A549 (cell line): ENCODE measurements around the gene INO80. TPM values are rescaled to one million over a fixed set of nuclear protein-coding genes. Genes with fewer than 3 reads are reported as not detected.
"Not testable (repeated sequence)": the region's sequence is repeated elsewhere in the genome, so short reads cannot be mapped to it uniquely, and the experiment has no call there.

Experiments
- ATAC-seq, 2 experiments: fragments of 200-7000 bp in 1 of 2; fragments of >200 bp in 1 of 2; cut with Nextera tagmentation in 1 of 2; cut with Tn5 transposase in 1 of 2; 3 replicates each; pipeline versions ENCODE4 v1.8.0 to v1.9.1; 2018 to 2020; ENCODE audit warnings: mild to moderate bottlenecking in 1 of 2, moderate library complexity in 1 of 2
- CTCF ChIA-PET: fragments of 300-600 bp; sonication (Branson Sonifier 250); formaldehyde crosslinking; extraction: SDS; loops from one replicate; lab custom pipeline; 2021; ENCODE audit warnings: antibody characterized with exemption, inconsistent platforms; lab: Yijun Ruan, JAX
- POLR2A ChIA-PET: fragments of 350-600 bp; formaldehyde crosslinking; extraction: SDS; loops from one replicate; lab custom pipeline; 2021; ENCODE audit warnings: antibody characterized with exemption, inconsistent platforms; lab: Yijun Ruan, JAX
- DNase-seq, 2 experiments: peaks; one replicate each; pipeline versions ENCODE4 v3.0.0 to v3.0.0-alpha.2; 2011 to 2016; ENCODE audit warnings: low read depth in 1 of 2, low spot score in 1 of 2
- FAIRE-seq: peaks from 2 replicates; lab custom pipeline; 2011; peaks lifted over from hg19 to GRCh38; lab: Jason Lieb, UNC
- H3K27ac ChIP-seq, 2 experiments: fragments of >200 bp; sonication (Bioruptor Twin); formaldehyde crosslinking; 3 replicates each; pipeline ENCODE4 v1.5.1; 2016 to 2017
- H3K4me1 ChIP-seq: fragments of >200 bp; sonication (Bioruptor Twin); formaldehyde crosslinking; 3 replicates; pipeline ENCODE4 v1.6.1; 2016
- H3K4me2 ChIP-seq: fragments of >200 bp; sonication (Bioruptor Twin); formaldehyde crosslinking; 3 replicates; pipeline ENCODE4 v1.6.1; 2016
- H3K4me3 ChIP-seq: fragments of >200 bp; sonication (Bioruptor Twin); formaldehyde crosslinking; 3 replicates; pipeline ENCODE4 v1.5.1; 2016
- H3K9me3 ChIP-seq: fragments of >200 bp; sonication (Bioruptor Twin); formaldehyde crosslinking; 3 replicates; pipeline ENCODE4 v1.6.1; 2016
- BHLHE40 ChIP-seq: IDR thresholded peaks from 2 replicates; pipeline ENCODE4 v1.6.1; 2012; ENCODE audit warnings: low read depth, low read length, inconsistent platforms
- CHD4 ChIP-seq: fragments of 200-600 bp; sonication (generic); IDR thresholded peaks from 2 replicates; pipeline ENCODE4 v1.6.1; 2016; ENCODE audit warnings: antibody characterized with exemption, mild to moderate bottlenecking, borderline replicate concordance
- FOSB ChIP-seq: fragments of 250-450 bp; sonication (Bioruptor Pico); IDR thresholded peaks from 2 replicates; pipeline ENCODE4 v1.5.0; 2020; ENCODE audit warnings: mild to moderate bottlenecking, moderate library complexity
- FOXS1 ChIP-seq: fragments of 250-450 bp; sonication (Bioruptor Pico); IDR thresholded peaks from 2 replicates; pipeline ENCODE4 v1.5.0; 2020; ENCODE audit warnings: mild to moderate bottlenecking, moderate library complexity
- HDAC2 ChIP-seq: fragments of 200-600 bp; sonication (generic); IDR thresholded peaks from 2 replicates; pipeline ENCODE4 v1.6.1; 2016
- HOXA7 ChIP-seq: fragments of 250-450 bp; sonication (Bioruptor Pico); IDR thresholded peaks from 2 replicates; pipeline ENCODE4 v1.5.0; 2020; ENCODE audit warnings: mild to moderate bottlenecking, moderate library complexity
- HOXB13 ChIP-seq: fragments of 250-450 bp; sonication (Bioruptor Pico); IDR thresholded peaks from 2 replicates; pipeline ENCODE4 v1.5.0; 2020; ENCODE audit warnings: low read depth, mild to moderate bottlenecking, moderate library complexity
- JUN ChIP-seq, 2 experiments: fragments of >200 bp; sonication (Bioruptor Twin); formaldehyde crosslinking; IDR thresholded peaks; 2 replicates in 1 of 2; 3 replicates in 1 of 2; pipeline ENCODE4 v1.6.1; 2016 to 2017
- JUNB ChIP-seq: fragments of >200 bp; sonication (Bioruptor Twin); formaldehyde crosslinking; IDR thresholded peaks from 2 replicates; pipeline ENCODE4 v1.6.1; 2016
- NFE2L2 ChIP-seq: fragments of 150-350 bp; conservative IDR thresholded peaks from 2 replicates; pipeline ENCODE4 v1.6.1; 2014; ENCODE audit warnings: low read length
- NPAS2 ChIP-seq: fragments of 250-450 bp; sonication (Bioruptor Pico); IDR thresholded peaks from 2 replicates; pipeline ENCODE4 v1.8.0; 2022; ENCODE audit warnings: mild to moderate bottlenecking, moderate library complexity, borderline replicate concordance
- PHF8 ChIP-seq: fragments of 200-600 bp; sonication (generic); IDR thresholded peaks from 2 replicates; pipeline ENCODE4 v1.6.1; 2016; ENCODE audit warnings: low read depth, mild to moderate bottlenecking, antibody characterized with exemption, moderate library complexity, borderline replicate concordance
- POLR2A ChIP-seq: IDR thresholded peaks from 2 replicates; pipeline ENCODE4 v1.6.1; 2012; ENCODE audit warnings: mild to moderate bottlenecking, low read length
- RCOR1 ChIP-seq: fragments of 150-350 bp; IDR thresholded peaks from 2 replicates; pipeline ENCODE4 v1.6.1; 2014; ENCODE audit warnings: antibody characterized with exemption, low read length, low read depth
- RNF2 ChIP-seq: fragments of 200-600 bp; sonication (generic); IDR thresholded peaks from 2 replicates; pipeline ENCODE4 v1.6.1; 2016; ENCODE audit warnings: low read depth, mild to moderate bottlenecking, antibody characterized with exemption, moderate library complexity, borderline replicate concordance
- SMC3 ChIP-seq: fragments of >200 bp; sonication (Bioruptor Twin); formaldehyde crosslinking; IDR thresholded peaks from 3 replicates; pipeline ENCODE4 v1.6.1; 2018; ENCODE audit warnings: inconsistent platforms
- SREBF2 ChIP-seq: fragments of 450-650 bp; IDR thresholded peaks from 2 replicates; pipeline ENCODE4 v1.6.1; 2014; ENCODE audit warnings: mild to moderate bottlenecking, moderate library complexity
- TFCP2L1 ChIP-seq: fragments of 250-450 bp; sonication (Bioruptor Pico); IDR thresholded peaks from 2 replicates; pipeline ENCODE4 v1.5.0; 2021; ENCODE audit warnings: mild to moderate bottlenecking
- TP53 ChIP-seq: fragments of 250-450 bp; sonication (Bioruptor Pico); IDR thresholded peaks from 2 replicates; pipeline ENCODE4 v1.5.0; 2021; ENCODE audit warnings: mild to moderate bottlenecking, moderate library complexity
- ZC3H11A ChIP-seq: fragments of 450-650 bp; IDR thresholded peaks from 2 replicates; pipeline ENCODE4 v1.6.1; 2014; ENCODE audit warnings: antibody characterized with exemption, mild to moderate bottlenecking
- ZSCAN20 ChIP-seq: fragments of 250-450 bp; sonication (Bioruptor Pico); IDR thresholded peaks from 2 replicates; pipeline ENCODE4 v1.8.0; 2022; ENCODE audit warnings: mild to moderate bottlenecking, moderate library complexity
- WGBS: methylation state at CpG from one replicate; pipeline ENCODE4 v1.1.6; 2017; ENCODE audit errors: missing lambda C conversion rate; 5-methylcytosine and 5-hydroxymethylcytosine counted together
- polyA plus RNA-seq, 4 experiments: library from polyadenylated mRNA; depleted of rRNA in 3 of 4; stranded (reverse); fragments of >200 nt; fragmentation: RNase III in 1 of 4; extraction: RNeasy Plus Mini Kit Qiagen cat#74134 plus additional on column Dnase treatment in 1 of 4; gene quantifications; 2 replicates in 3 of 4; 3 replicates in 1 of 4; pipeline ENCODE4 v1.2.3, GENCODE V29; 2011 to 2017
- TF ChIP-seq, protein P1 (sequence below): fragments of 150-350 bp; IDR thresholded peaks from 2 replicates; pipeline ENCODE4 v1.6.1; 2014; ENCODE audit warnings: low read depth, mild to moderate bottlenecking, low read length
- TF ChIP-seq, protein P2 (sequence below): IDR thresholded peaks from 2 replicates; pipeline ENCODE4 v1.6.1; 2012
- TF ChIP-seq, protein P3 (sequence below): fragments of >200 bp; sonication (Bioruptor Twin); formaldehyde crosslinking; IDR thresholded peaks from 2 replicates; pipeline ENCODE4 v1.6.1; 2016
- TF ChIP-seq, protein P4 (sequence below): fragments of 450-650 bp; IDR thresholded peaks from 2 replicates; pipeline ENCODE4 v1.6.1; 2014; ENCODE audit warnings: antibody characterized with exemption
- TF ChIP-seq, protein P5 (sequence below): IDR thresholded peaks from 2 replicates; pipeline ENCODE4 v1.6.1; 2012

The INO80 gene
- polyA plus RNA-seq, 2 of the 4 experiments (the other 2 are of a cell fraction) = 6.7 to 10.9 TPM

DNA sequence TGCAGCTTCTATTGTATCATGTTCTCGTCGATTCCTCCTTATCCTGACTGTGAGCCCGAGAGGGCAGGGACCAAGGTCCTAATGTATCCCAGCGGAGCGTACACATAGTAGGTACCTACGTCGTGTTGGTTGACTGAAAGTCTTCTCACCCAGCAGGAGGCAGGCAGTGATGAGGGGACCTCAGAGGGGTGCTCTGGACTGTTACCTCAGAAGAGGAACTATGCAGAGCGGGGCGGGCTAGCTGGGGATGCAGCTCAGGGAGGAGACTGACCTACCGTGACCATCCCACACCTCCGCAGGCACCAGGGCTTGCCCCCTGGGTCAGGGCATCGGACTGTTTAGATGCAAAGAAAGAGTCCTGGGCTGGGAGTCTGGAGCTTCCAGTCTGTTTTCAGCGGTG is 151.4 kb downstream of the INO80 start:
- FAIRE-seq = no peak
- TF ChIP-seq HOXA7 (CRISPR knock-in tag) (no peak), JUNB (no peak), ZSCAN20 (CRISPR knock-in tag) (no peak), SREBF2 (no peak), TFCP2L1 (CRISPR knock-in tag) (no peak), FOSB (CRISPR knock-in tag) (no peak), NFE2L2 (no peak), SMC3 (no peak), JUN (IDR thresholded peaks at IDR 0.05) (no peak), NPAS2 (no peak)
- TF ChIP-seq, protein P1, sequence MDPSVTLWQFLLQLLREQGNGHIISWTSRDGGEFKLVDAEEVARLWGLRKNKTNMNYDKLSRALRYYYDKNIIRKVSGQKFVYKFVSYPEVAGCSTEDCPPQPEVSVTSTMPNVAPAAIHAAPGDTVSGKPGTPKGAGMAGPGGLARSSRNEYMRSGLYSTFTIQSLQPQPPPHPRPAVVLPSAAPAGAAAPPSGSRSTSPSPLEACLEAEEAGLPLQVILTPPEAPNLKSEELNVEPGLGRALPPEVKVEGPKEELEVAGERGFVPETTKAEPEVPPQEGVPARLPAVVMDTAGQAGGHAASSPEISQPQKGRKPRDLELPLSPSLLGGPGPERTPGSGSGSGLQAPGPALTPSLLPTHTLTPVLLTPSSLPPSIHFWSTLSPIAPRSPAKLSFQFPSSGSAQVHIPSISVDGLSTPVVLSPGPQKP = no peak
- TF ChIP-seq, protein P2, sequence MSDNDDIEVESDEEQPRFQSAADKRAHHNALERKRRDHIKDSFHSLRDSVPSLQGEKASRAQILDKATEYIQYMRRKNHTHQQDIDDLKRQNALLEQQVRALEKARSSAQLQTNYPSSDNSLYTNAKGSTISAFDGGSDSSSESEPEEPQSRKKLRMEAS = no peak
- no peaks in the 10 kb centered on the region for H3K9me3 ChIP-seq
- ATAC-seq = no peak
- no peak for DNase-seq
- no peak overlapping the region for H3K4me3 ChIP-seq
- no peak overlapping the region for H3K4me2 ChIP-seq
- CTCF ChIA-PET = interaction anchor here (0.8 to 4.7 kb wide), 7 partner anchors 10 to 90 kb away, joined by 3 to 26 read pairs (median 4); no protein-coding TSS in a partner anchor
- no peak overlapping the region for H3K27ac ChIP-seq
- POLR2A ChIA-PET = interaction anchor here (2.9 kb wide), 1 partner anchor 12 kb away, joined by 12 read pairs; the partner anchor contains the start of gene CHAC1
- peaks cover 8% of the 10 kb centered on the region; the same call in 2 of the 3 replicates for H3K4me1 ChIP-seq
- 91% methylated on average over 10 of the region's 13 CpGs for WGBS

DNA sequence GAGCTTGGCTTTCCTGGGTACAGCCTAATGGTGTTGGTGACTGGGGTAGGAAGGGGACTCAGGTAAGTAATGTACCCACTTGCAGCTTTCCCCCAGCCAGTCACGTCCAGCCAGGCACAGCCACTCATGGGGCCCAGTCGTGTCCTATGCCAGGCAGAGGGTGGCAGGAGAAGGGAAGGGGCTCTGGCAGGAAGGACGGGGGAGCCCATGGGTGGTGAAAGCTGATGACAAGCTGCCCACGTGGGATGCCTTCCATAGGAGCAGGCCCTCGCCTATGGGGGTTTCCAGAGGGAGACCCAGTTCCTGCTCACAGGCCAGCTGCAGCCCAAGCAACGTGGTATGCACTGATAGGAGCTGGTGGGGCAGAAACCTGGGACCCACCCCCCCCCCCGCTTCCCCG is 152.1 kb downstream of the INO80 start:
- ATAC-seq = no peak
- no peak for TF ChIP-seq FOXS1 (CRISPR knock-in tag)
- no peak for TF ChIP-seq SREBF2
- TF ChIP-seq ZC3H11A = no peak
- TF ChIP-seq, protein P3, sequence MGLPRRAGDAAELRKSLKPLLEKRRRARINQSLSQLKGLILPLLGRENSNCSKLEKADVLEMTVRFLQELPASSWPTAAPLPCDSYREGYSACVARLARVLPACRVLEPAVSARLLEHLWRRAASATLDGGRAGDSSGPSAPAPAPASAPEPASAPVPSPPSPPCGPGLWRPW = no peak
- no peak for TF ChIP-seq TP53 (CRISPR knock-in tag)
- TF ChIP-seq BHLHE40 = no peak
- TF ChIP-seq RCOR1 = no peak
- TF ChIP-seq RNF2 = no peak
- TF ChIP-seq, protein P4, sequence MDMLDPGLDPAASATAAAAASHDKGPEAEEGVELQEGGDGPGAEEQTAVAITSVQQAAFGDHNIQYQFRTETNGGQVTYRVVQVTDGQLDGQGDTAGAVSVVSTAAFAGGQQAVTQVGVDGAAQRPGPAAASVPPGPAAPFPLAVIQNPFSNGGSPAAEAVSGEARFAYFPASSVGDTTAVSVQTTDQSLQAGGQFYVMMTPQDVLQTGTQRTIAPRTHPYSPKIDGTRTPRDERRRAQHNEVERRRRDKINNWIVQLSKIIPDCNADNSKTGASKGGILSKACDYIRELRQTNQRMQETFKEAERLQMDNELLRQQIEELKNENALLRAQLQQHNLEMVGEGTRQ = no peak
- no peak for TF ChIP-seq NFE2L2
- Histone ChIP-seq H3K4me1 (peaks cover 8% of the 10 kb centered on the region; the same call in 2 of the 3 replicates), H3K4me3 (no peak overlapping the region), H3K9me3 (no peaks in the 10 kb centered on the region), H3K4me2 (no peak overlapping the region), H3K27ac (no peak overlapping the region)
- no peak for DNase-seq
- 53% methylated on average over 3 of the region's 8 CpGs for WGBS
- ChIA-PET CTCF (interaction anchor here (0.8 to 4.7 kb wide), 9 partner anchors 9 to 114 kb away, joined by 3 to 26 read pairs (median 4); no protein-coding TSS in a partner anchor), POLR2A (interaction anchor here (2.9 kb wide), 1 partner anchor 11 kb away, joined by 12 read pairs; the partner anchor contains the start of gene CHAC1)
- FAIRE-seq = no peak

DNA sequence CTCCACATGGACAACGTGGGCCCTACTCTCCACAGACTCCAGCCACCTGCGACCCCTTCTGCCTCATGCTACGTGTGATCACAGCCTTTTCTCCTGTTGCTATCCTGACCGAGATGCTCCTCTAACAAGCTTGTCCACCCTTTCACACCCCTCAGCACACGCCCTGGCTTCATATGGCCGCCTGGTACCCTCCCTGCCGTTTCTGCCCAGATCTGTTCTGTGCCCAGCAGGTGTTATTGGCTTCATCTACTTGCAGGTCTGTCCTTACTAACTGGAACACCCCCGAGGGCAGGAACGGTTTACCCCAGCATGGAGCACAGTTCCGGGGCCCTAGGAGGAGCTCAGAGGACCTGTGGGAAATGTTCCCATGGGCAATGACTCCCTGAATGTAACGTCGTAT is 152.9 kb downstream of the INO80 start:
- no peak overlapping the region for H3K4me3 ChIP-seq
- H3K9me3 ChIP-seq = no peaks in the 10 kb centered on the region
- ChIA-PET CTCF (interaction anchor here (1.0 to 4.7 kb wide), 11 partner anchors 9 to 115 kb away, joined by 3 to 26 read pairs (median 4); no protein-coding TSS in a partner anchor), POLR2A (interaction anchor here (2.9 kb wide), 1 partner anchor 10 kb away, joined by 12 read pairs; the partner anchor contains the start of gene CHAC1)
- TF ChIP-seq, protein P1 = no peak
- TF ChIP-seq, protein P4 = no peak
- TF ChIP-seq PHF8 = no peak
- no peak for TF ChIP-seq HOXA7 (CRISPR knock-in tag)
- TF ChIP-seq, protein P5, sequence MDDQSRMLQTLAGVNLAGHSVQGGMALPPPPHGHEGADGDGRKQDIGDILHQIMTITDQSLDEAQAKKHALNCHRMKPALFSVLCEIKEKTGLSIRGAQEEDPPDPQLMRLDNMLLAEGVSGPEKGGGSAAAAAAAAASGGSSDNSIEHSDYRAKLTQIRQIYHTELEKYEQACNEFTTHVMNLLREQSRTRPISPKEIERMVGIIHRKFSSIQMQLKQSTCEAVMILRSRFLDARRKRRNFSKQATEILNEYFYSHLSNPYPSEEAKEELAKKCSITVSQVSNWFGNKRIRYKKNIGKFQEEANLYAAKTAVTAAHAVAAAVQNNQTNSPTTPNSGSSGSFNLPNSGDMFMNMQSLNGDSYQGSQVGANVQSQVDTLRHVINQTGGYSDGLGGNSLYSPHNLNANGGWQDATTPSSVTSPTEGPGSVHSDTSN = no peak
- TF ChIP-seq SMC3 = no peak
- no peak for TF ChIP-seq TFCP2L1 (CRISPR knock-in tag)
- TF ChIP-seq CHD4 = no peak
- TF ChIP-seq HDAC2 = no peak
- no peak for TF ChIP-seq HOXB13 (CRISPR knock-in tag)
- TF ChIP-seq POLR2A = no peak
- DNase-seq (no peak), FAIRE-seq (no peak), ATAC-seq (no peak)
- 73% methylated on average over 10 of the region's 12 CpGs for WGBS
- H3K4me2 ChIP-seq = no peak overlapping the region
- H3K4me1 ChIP-seq = peaks cover 8% of the 10 kb centered on the region; the same call in 2 of the 3 replicates
- H3K27ac ChIP-seq = no peak overlapping the region

DNA sequence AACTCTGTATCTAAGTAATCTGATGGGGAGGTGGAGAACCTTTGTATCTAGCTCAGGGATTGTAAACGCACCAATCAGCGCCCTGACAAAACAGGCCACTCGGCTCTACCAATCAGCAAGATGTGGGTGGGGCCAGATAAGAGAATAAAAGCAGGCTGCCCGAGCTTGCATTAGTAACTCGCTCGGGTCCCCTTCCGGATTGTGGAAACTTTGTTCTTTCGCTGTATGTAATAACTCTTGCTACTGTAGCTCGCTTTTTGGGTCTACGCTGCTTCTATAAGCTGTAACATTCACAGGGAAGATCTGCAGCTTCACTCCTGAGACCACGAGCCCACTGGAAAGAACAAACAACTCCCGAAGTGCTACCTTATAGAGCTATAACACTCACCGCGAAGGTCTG is 153.8 kb downstream of the INO80 start:
- 95% methylated on average over 14 of the region's 14 CpGs for WGBS
- FAIRE-seq, DNase-seq, H3K9me3 ChIP-seq, ATAC-seq, H3K4me2 ChIP-seq, H3K4me1 ChIP-seq, H3K4me3 ChIP-seq, H3K27ac ChIP-seq: not testable (repeated sequence)
- ChIA-PET POLR2A (interaction anchor here (1.3 kb wide), 1 partner anchor 9 kb away, joined by 6 read pairs; the partner anchor contains the start of gene CHAC1), CTCF (interaction anchor here (1.4 to 4.7 kb wide), 5 partner anchors 20 to 63 kb away, joined by 3 to 26 read pairs (median 3); no protein-coding TSS in a partner anchor)
